Testis (tissue), 3 donors: ENCODE measurements around the gene MS4A6E. TPM values are rescaled to one million over a fixed set of nuclear protein-coding genes. Genes with fewer than 3 reads are reported as not detected.

Experiments used
- DNase-seq: peaks from one replicate; pipeline ENCODE4 v3.0.0-alpha.2; 2019
- H3K27ac ChIP-seq, 2 donors: fragments of 200-600 bp; sonication (generic); one replicate each; pipeline ENCODE4 v1.5.1; 2019
- H3K27me3 ChIP-seq: fragments of 200-600 bp; sonication (generic); one replicate; pipeline ENCODE4 v1.5.1; 2019
- H3K36me3 ChIP-seq: fragments of 200-600 bp; sonication (generic); one replicate; pipeline ENCODE4 v1.5.1; 2017; ENCODE audit warnings: low read depth; ENCODE audit errors: missing control alignments
- H3K4me1 ChIP-seq: fragments of 200-600 bp; sonication (generic); one replicate; pipeline ENCODE4 v1.5.1; 2019
- H3K4me3 ChIP-seq, 2 donors: fragments of 200-600 bp; sonication (generic); one replicate each; pipeline ENCODE4 v1.5.1; 2017 to 2019
- H3K9me3 ChIP-seq: fragments of 200-600 bp; sonication (generic); one replicate; pipeline ENCODE4 v1.5.1; 2017
- POLR2A ChIP-seq: fragments of 450-650 bp; IDR thresholded peaks from one replicate; pipeline ENCODE4 v1.6.1; 2017; ENCODE audit warnings: antibody characterized with exemption, mild to moderate bottlenecking, moderate library complexity
- whole genome bisulfite sequencing, 2 donors: methylation state at CpG; one replicate each; pipeline ENCODE4 v1.1.5; 2018; 5-methylcytosine and 5-hydroxymethylcytosine counted together
- intact Hi-C: fragments of 100-400 bp; cut with DNase I; formaldehyde crosslinking; loops from one replicate; pipeline ENCODE4 v1.15.1; 2023; ENCODE audit warnings: low total_unique reads
- polyA plus RNA-seq: library from polyadenylated mRNA; stranded (reverse); fragments of 350-450 nt; fragmentation: Illumina TruSeq; extraction: RNeasy Lipid Tissue Mini Kit (QIAGEN cat#74804); gene quantifications from one replicate; pipeline ENCODE4 v1.2.3, GENCODE V29; 2014; ENCODE audit warnings: low read depth, low replicate concordance; ENCODE audit not compliant: insufficient read depth
- total RNA-seq, 2 donors: library from RNA; depleted of rRNA; stranded (reverse); fragments of >200 nt; gene quantifications; one replicate each; pipeline ENCODE4 v1.2.3, GENCODE V29; 2016
- TF ChIP-seq, protein P1 (sequence below), 3 experiments: fragments of 450-650 bp in 2 of 3; fragments of 200-600 bp in 1 of 3; sonication (generic) in 1 of 3; IDR thresholded peaks; one replicate each; pipeline ENCODE4 v1.5.1; 2016 to 2019; ENCODE audit warnings: antibody characterized with exemption in 3 of 3, mild to moderate bottlenecking in 2 of 3, moderate library complexity in 1 of 3

MS4A6E gene
- total and polyA plus RNA-seq, 3 donors from 2014 or later, result 31.4 to 167 (median 75.4) TPM

DNA sequence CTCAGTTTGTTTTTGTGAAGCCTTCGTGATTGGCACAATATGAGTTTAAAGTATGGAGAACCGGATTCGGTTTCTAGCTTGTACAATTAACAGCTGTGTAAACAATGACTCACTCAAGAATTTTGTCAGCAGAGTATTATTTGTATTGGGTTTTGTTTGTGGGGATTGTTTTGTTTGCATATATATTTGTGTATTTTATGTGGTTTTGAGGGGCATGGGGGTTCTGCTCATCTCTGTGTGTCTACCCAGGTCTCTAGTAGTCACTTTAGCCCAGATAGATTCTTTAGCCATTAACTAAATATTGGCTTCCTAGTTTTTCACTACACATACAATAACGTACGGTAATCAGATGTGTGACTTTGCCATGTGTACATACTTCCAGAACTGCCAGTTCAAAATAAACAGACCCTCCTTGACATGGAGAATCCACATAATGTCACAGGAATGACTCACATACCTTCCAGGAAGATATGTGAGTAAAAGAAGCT lies 43.8 kb downstream of the MS4A6E start:
- no peak overlapping the region for H3K27ac ChIP-seq
- 54 to 59% methylated on average over 5 of the region's 5 CpGs for WGBS, 2 donors
- no peak for TF ChIP-seq POLR2A
- TF ChIP-seq, protein P1, sequence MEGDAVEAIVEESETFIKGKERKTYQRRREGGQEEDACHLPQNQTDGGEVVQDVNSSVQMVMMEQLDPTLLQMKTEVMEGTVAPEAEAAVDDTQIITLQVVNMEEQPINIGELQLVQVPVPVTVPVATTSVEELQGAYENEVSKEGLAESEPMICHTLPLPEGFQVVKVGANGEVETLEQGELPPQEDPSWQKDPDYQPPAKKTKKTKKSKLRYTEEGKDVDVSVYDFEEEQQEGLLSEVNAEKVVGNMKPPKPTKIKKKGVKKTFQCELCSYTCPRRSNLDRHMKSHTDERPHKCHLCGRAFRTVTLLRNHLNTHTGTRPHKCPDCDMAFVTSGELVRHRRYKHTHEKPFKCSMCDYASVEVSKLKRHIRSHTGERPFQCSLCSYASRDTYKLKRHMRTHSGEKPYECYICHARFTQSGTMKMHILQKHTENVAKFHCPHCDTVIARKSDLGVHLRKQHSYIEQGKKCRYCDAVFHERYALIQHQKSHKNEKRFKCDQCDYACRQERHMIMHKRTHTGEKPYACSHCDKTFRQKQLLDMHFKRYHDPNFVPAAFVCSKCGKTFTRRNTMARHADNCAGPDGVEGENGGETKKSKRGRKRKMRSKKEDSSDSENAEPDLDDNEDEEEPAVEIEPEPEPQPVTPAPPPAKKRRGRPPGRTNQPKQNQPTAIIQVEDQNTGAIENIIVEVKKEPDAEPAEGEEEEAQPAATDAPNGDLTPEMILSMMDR (IDR thresholded peaks at IDR 0.05), result no peak
- intact Hi-C loops, result no loop called here
- H3K4me1 ChIP-seq, result no peaks in the 10 kb centered on the region
- H3K27me3 ChIP-seq, result no peaks in the 10 kb centered on the region
- H3K4me3 ChIP-seq, result no peak overlapping the region
- H3K9me3 ChIP-seq, result no peaks in the 10 kb centered on the region
- DNase-seq, result no peak
- no peaks in the 10 kb centered on the region for H3K36me3 ChIP-seq

DNA sequence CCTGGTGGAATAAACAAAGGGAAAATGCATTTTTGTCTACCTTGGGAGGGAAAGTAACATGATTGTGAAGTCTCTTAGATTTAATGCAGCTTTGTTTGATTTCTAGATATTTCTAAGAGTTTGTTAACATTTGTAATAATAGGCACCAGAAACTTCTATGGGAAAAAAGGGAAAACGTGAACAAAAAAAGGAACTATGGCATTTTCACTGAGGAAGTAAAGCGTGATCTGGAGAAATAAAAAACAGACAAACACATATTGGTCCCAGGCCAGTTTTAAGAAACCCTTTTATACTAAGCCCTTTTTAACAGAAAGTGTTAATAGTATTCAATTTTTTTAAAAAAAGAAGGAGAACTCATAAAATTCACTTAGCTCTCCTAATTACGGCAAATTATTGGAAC lies 44.3 kb downstream of the MS4A6E start:
- no peaks in the 10 kb centered on the region for H3K9me3 ChIP-seq
- intact Hi-C loops, result no loop called here
- no peak overlapping the region for H3K4me3 ChIP-seq
- WGBS, 2 donors, result 74 to 79% methylated on average over 3 of the region's 3 CpGs
- no peak overlapping the region for H3K27ac ChIP-seq
- H3K4me1 ChIP-seq, result no peaks in the 10 kb centered on the region
- TF ChIP-seq POLR2A, result no peak
- TF ChIP-seq, protein P1 (IDR thresholded peaks at IDR 0.05), result no peak
- H3K27me3 ChIP-seq, result no peaks in the 10 kb centered on the region
- no peaks in the 10 kb centered on the region for H3K36me3 ChIP-seq
- DNase-seq, result no peak

DNA sequence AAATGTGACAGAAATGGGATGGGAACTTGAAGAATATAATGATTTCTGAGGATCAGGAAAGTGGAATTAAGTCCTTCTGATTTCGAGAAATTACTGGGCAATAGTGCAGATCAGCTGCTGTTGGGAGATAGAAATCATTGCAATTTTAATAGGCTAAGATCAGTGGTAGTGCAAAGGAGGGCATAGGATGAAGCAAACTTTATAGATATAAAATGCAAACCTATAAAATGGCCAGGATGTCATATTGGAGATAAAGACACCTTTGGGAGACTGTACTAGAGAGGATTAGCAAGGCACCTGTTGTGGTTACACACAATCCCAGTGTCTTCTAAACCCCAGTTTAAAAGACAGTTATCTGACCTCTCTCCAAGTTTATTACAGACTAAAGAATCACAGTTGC lies 44.8 kb downstream of the MS4A6E start:
- H3K4me1 ChIP-seq, result no peaks in the 10 kb centered on the region
- no peaks in the 10 kb centered on the region for H3K27me3 ChIP-seq
- intact Hi-C loops, result no loop called here
- H3K36me3 ChIP-seq, result no peaks in the 10 kb centered on the region
- no peak for DNase-seq
- no peak overlapping the region for H3K4me3 ChIP-seq
- no peak for TF ChIP-seq POLR2A
- TF ChIP-seq, protein P1 (IDR thresholded peaks at IDR 0.05), result no peak
- 76 to 91% methylated on average over 1 of the region's 1 CpG for WGBS, 2 donors
- no peaks in the 10 kb centered on the region for H3K9me3 ChIP-seq
- H3K27ac ChIP-seq, result no peak overlapping the region

DNA sequence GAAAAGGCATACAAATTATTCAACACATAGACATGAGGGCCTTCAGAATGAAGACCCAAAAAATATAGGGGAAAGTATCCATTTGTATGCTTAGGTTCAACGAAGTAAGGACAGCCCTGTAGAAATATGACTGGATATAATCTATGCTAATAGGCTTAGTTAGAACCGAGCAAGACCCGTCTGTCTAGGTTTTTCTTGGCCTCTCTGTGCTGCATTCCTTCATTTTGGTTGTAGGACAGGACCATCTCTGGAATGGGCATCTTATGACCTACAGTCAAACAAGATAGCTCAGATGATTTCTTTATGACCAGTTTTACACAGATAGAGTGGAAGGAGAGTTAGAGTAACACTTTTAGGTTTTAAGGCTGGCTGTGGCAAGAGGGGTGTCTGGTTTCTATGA lies 45.7 kb downstream of the MS4A6E start:
- 80 to 86% methylated on average over 3 of the region's 3 CpGs for WGBS, 2 donors
- intact Hi-C loops, result no loop called here
- H3K27ac ChIP-seq, result no peak overlapping the region
- H3K36me3 ChIP-seq, result no peaks in the 10 kb centered on the region
- no peaks in the 10 kb centered on the region for H3K4me1 ChIP-seq
- no peak overlapping the region for H3K4me3 ChIP-seq
- no peaks in the 10 kb centered on the region for H3K27me3 ChIP-seq
- TF ChIP-seq, protein P1 (IDR thresholded peaks at IDR 0.05), result no peak
- no peak for TF ChIP-seq POLR2A
- DNase-seq, result no peak
- H3K9me3 ChIP-seq, result no peaks in the 10 kb centered on the region

DNA sequence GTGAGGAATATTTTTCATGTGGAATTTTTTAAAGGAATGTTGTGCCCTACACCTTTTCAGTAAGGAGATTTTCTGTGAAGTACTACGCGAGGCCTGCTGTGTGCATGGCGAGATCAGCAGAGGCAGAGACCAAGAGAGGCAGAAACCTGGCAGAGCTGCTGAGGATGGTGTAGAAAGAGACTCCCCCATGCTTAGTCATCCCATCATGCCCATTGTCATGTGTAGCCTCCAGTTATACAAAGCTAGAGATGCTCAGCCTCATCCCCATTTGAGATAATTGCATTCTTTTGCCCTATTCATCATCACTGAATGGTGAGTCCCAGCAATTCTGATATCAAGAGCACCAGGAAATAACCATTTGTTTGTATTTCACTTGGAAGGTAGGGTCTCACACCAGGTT lies 48.3 kb downstream of the MS4A6E start:
- Histone ChIP-seq H3K4me1 (no peaks in the 10 kb centered on the region), H3K36me3 (no peaks in the 10 kb centered on the region), H3K27me3 (no peaks in the 10 kb centered on the region), H3K27ac (no peak overlapping the region), H3K4me3 (no peak overlapping the region), H3K9me3 (no peaks in the 10 kb centered on the region)
- intact Hi-C loops, result no loop called here
- no peak for DNase-seq
- 89 to 93% methylated on average over 3 of the region's 3 CpGs for WGBS, 2 donors
- TF ChIP-seq, protein P1 (IDR thresholded peaks at IDR 0.05), result no peak
- TF ChIP-seq POLR2A, result no peak
